Superior temporal gyrus (tissue), 1 donor: ENCODE data around the gene GPD1.

Source experiments
- DNase-seq: peaks from one replicate; pipeline ENCODE4 v3.0.0-alpha.2; 2016; ENCODE audit errors: extremely low spot score

The GPD1 gene

GRCh38 chr12:50101663-50102062 is 2.1 kb upstream of the GPD1 start:
- peak; percentile 79 for DNase-seq

GRCh38 chr12:50102131-50102531 is 1.7 kb upstream of the GPD1 start:
- peak; percentile 85 for DNase-seq

GRCh38 chr12:50102646-50103309 is 1.0 kb upstream of the GPD1 start:
- DNase-seq: no peak

GRCh38 chr12:50103351-50103750 is 457 bp upstream of the GPD1 start:
- no peak for DNase-seq

GRCh38 chr12:50104417-50105366 is 884 bp downstream of the GPD1 start:
- DNase-seq: no peak

- DNase-seq: no peak
Observed at GRCh38 chr12:50105913-50106450, 2.2 kb downstream of the GPD1 start.

GRCh38 chr12:50106907-50107306 is 3.1 kb downstream of the GPD1 start:
- no peak for DNase-seq

GRCh38 chr12:50107416-50108268 is 3.8 kb downstream of the GPD1 start:
- DNase-seq: no peak

- no peak for DNase-seq
Observed at GRCh38 chr12:50109319-50109718, 5.5 kb downstream of the GPD1 start.

GRCh38 chr12:50110127-50110761 is 6.4 kb downstream of the GPD1 start:
- no peak for DNase-seq

- DNase-seq: no peak
Observed at GRCh38 chr12:50110762-50111351, 7.0 kb downstream of the GPD1 start.

- no peak for DNase-seq
Observed at GRCh38 chr12:50111395-50111692, 7.5 kb downstream of the GPD1 start.

- DNase-seq: peak; percentile 100
Observed at GRCh38 chr12:50111693-50112455, 8.1 kb downstream of the GPD1 start, which contains the start of gene COX14. TSS of gene COX14 (plus strand) at chr12:50112236. CDS start at chr12:50120044, 7,808 bp downstream.

- peak; percentile 58 for DNase-seq
Observed at GRCh38 chr12:50112456-50113218, 8.8 kb downstream of the GPD1 start.

- no peak for DNase-seq
Observed at GRCh38 chr12:50117057-50117622, 13.3 kb downstream of the GPD1 start.

- no peak for DNase-seq
Observed at GRCh38 chr12:50119387-50119786, 15.6 kb downstream of the GPD1 start.

- no peak for DNase-seq
Observed at GRCh38 chr12:50120521-50120920, 16.7 kb downstream of the GPD1 start.

GRCh38 chr12:50120953-50121352 is 17.1 kb downstream of the GPD1 start:
- no peak for DNase-seq

GRCh38 chr12:50121641-50122040 is 17.8 kb downstream of the GPD1 start:
- no peak for DNase-seq
